HG03196 (cell line): ENCODE measurements around the gene ACTR1A.

Source experiments
- ATAC-seq: cut with Tn5 transposase; IDR thresholded peaks from one replicate; pipeline ENCODE4 v1.9.1; 2021; ENCODE audit not compliant: unreplicated experiment

ACTR1A gene

GRCh38 chr10:102431452-102432124 lies 70.9 kb downstream of the ACTR1A start:
- ATAC-seq = peak; percentile 13

GRCh38 chr10:102429468-102429867 lies 73.0 kb downstream of the ACTR1A start:
- ATAC-seq = no peak
